H1 (cell line): Measurements from ENCODE around the gene SLC39A6. TPM values are rescaled to one million over a fixed set of nuclear protein-coding genes. Genes with fewer than 3 reads are reported as not detected.

Experiments used
- CTCF ChIA-PET: fragments of 300-600 bp; sonication (Branson Sonifier 250); formaldehyde crosslinking; loops from one replicate; lab custom pipeline; 2021; ENCODE audit not compliant: partially characterized antibody; lab: Charles Lee
- POLR2A ChIA-PET: fragments of 300-600 bp; sonication (Branson Sonifier 250); formaldehyde crosslinking; loops from one replicate; lab custom pipeline; 2021; ENCODE audit warnings: inconsistent platforms; ENCODE audit not compliant: partially characterized antibody; lab: Charles Lee
- DNase-seq, 2 experiments: peaks; one replicate each; pipeline versions ENCODE4 v3.0.0 to v3.0.0-alpha.2; 2010 to 2022; ENCODE audit warnings: low spot score in 2 of 2, low read depth in 1 of 2, mixed read lengths in 1 of 2
- FAIRE-seq: peaks from 2 replicates; lab custom pipeline; 2011; peaks lifted over from hg19 to GRCh38; lab: Jason Lieb, UNC
- H2AFZ ChIP-seq: 2 replicates; pipeline ENCODE4 v1.8.1; 2012; ENCODE audit warnings: low read length, inconsistent platforms
- H2AK5ac ChIP-seq: 2 replicates; pipeline ENCODE4 v1.6.1; 2013; ENCODE audit warnings: low read depth, low read length
- H2BK120ac ChIP-seq: replicated peaks from 2 replicates; pipeline ENCODE3; 2013; ENCODE audit warnings: low read depth, low read length, inconsistent platforms
- H2BK12ac ChIP-seq: 2 replicates; pipeline ENCODE4 v1.6.1; 2013; ENCODE audit warnings: low read depth, low read length
- H2BK15ac ChIP-seq: 2 replicates; pipeline ENCODE4 v1.6.1; 2013; ENCODE audit warnings: low read length
- H2BK20ac ChIP-seq: 2 replicates; pipeline ENCODE4 v1.6.1; 2013; ENCODE audit warnings: low read length
- H2BK5ac ChIP-seq: 2 replicates; pipeline ENCODE4 v1.6.1; 2013; ENCODE audit warnings: low read depth, low read length
- H3K14ac ChIP-seq: 2 replicates; pipeline ENCODE4 v1.6.1; 2013; ENCODE audit warnings: inconsistent platforms; ENCODE audit not compliant: insufficient read length
- H3K18ac ChIP-seq: 2 replicates; pipeline ENCODE4 v1.6.1; 2013; ENCODE audit warnings: low read length; ENCODE audit errors: extremely low read depth
- H3K23ac ChIP-seq: 2 replicates; pipeline ENCODE4 v1.6.1; 2013; ENCODE audit warnings: inconsistent platforms; ENCODE audit not compliant: insufficient read length
- H3K23me2 ChIP-seq: 2 replicates; pipeline ENCODE4 v1.6.1; 2013; ENCODE audit warnings: low read depth, low read length
- H3K27ac ChIP-seq: 2 replicates; pipeline ENCODE4 v1.6.1; 2011; ENCODE audit warnings: low read depth, low read length, inconsistent platforms
- H3K27me3 ChIP-seq, 4 experiments: replicated peaks in 1 of 4; 1 replicate in 1 of 4; 2 replicates in 3 of 4; pipeline versions ENCODE4 v1.6.1 to v1.8.1; 2011 to 2013; ENCODE audit warnings: low read length in 3 of 4, mild to moderate bottlenecking in 3 of 4, inconsistent platforms in 2 of 4, mixed read lengths in 2 of 4, moderate library complexity in 1 of 4; ENCODE audit not compliant: control insufficient read depth in 3 of 4, insufficient read depth in 3 of 4; ENCODE audit errors: extremely low read depth in 1 of 4
- H3K36me3 ChIP-seq, 4 experiments: 2 replicates each; pipeline versions ENCODE4 v1.6.1 to v1.8.1; 2011 to 2013; ENCODE audit warnings: mild to moderate bottlenecking in 4 of 4, low read length in 3 of 4, moderate library complexity in 2 of 4, control low read depth in 1 of 4, inconsistent platforms in 1 of 4; ENCODE audit not compliant: insufficient read depth in 4 of 4, control insufficient read depth in 2 of 4
- H3K4ac ChIP-seq: replicated peaks from 2 replicates; pipeline ENCODE3; 2013; ENCODE audit warnings: low read length, low read depth, mixed read lengths, inconsistent platforms; ENCODE audit not compliant: insufficient read length
- H3K4me1 ChIP-seq, 4 experiments: replicated peaks in 1 of 4; 1 replicate in 1 of 4; 2 replicates in 3 of 4; pipeline versions ENCODE4 v1.6.1 to v1.8.1; 2011 to 2013; ENCODE audit warnings: low read length in 3 of 4, inconsistent platforms in 2 of 4, mixed read lengths in 1 of 4; ENCODE audit not compliant: insufficient read depth in 4 of 4, control insufficient read depth in 3 of 4
- H3K4me2 ChIP-seq, 2 experiments: 2 replicates each; pipeline versions ENCODE4 v1.6.1 to v1.8.1; 2011 to 2013; ENCODE audit warnings: low read depth in 2 of 2, low read length in 2 of 2, control low read depth in 1 of 2, inconsistent platforms in 1 of 2, mild to moderate bottlenecking in 1 of 2; ENCODE audit not compliant: insufficient read depth in 1 of 2
- H3K4me3 ChIP-seq, 4 experiments: fragments of 200-600, 300-600 bp in 1 of 4; sonication (generic), shearing (Covaris generic), sonication (Bioruptor Twin) in 1 of 4; 2 replicates each; pipeline versions ENCODE4 v1.5.1 to v1.8.1; 2011 to 2016; ENCODE audit warnings: low read length in 4 of 4, low read depth in 3 of 4, control low read depth in 2 of 4, inconsistent platforms in 2 of 4, mild to moderate bottlenecking in 2 of 4, mixed read lengths in 1 of 4, moderate library complexity in 1 of 4; ENCODE audit not compliant: insufficient read depth in 2 of 4; ENCODE audit errors: extremely low read depth in 1 of 4
- H3K56ac ChIP-seq: replicated peaks from 2 replicates; pipeline ENCODE3; 2013; ENCODE audit warnings: low read depth, mild to moderate bottlenecking, mixed read lengths, low read length, inconsistent platforms; ENCODE audit not compliant: insufficient read length
- H3K79me1 ChIP-seq: 2 replicates; pipeline ENCODE4 v1.6.1; 2013; ENCODE audit warnings: low read depth, low read length, control low read depth
- H3K79me2 ChIP-seq, 2 experiments: 2 replicates each; pipeline versions ENCODE4 v1.6.1 to v1.8.1; 2012 to 2013; ENCODE audit warnings: low read length in 2 of 2, mild to moderate bottlenecking in 2 of 2, inconsistent platforms in 1 of 2; ENCODE audit not compliant: insufficient read depth in 2 of 2, control insufficient read depth in 1 of 2
- H3K9ac ChIP-seq, 4 experiments: replicated peaks in 1 of 4; 1 replicate in 1 of 4; 2 replicates in 3 of 4; pipeline versions ENCODE4 v1.6.1 to v1.8.1; 2011 to 2013; ENCODE audit warnings: low read depth in 3 of 4, low read length in 3 of 4, control low read depth in 2 of 4, mild to moderate bottlenecking in 2 of 4, moderate library complexity in 2 of 4, inconsistent platforms in 1 of 4; ENCODE audit errors: extremely low read depth in 1 of 4
- H3K9me3 ChIP-seq, 2 experiments: 2 replicates each; pipeline versions ENCODE4 v1.6.1 to v1.8.1; 2012 to 2013; ENCODE audit warnings: mild to moderate bottlenecking in 2 of 2, moderate library complexity in 2 of 2, control low read depth in 1 of 2, inconsistent platforms in 1 of 2, low read depth in 1 of 2, low read length in 1 of 2, mixed read lengths in 1 of 2; ENCODE audit not compliant: insufficient read depth in 2 of 2
- H4K20me1 ChIP-seq, 2 experiments: replicated peaks in 1 of 2; 2 replicates each; pipeline versions ENCODE3 to v1.8.1; 2011 to 2013; ENCODE audit warnings: inconsistent platforms in 2 of 2, low read length in 2 of 2, mild to moderate bottlenecking in 1 of 2; ENCODE audit not compliant: insufficient read depth in 2 of 2, control insufficient read depth in 1 of 2
- H4K5ac ChIP-seq: 2 replicates; pipeline ENCODE4 v1.6.1; 2013; ENCODE audit warnings: low read length, low read depth, mixed read lengths, inconsistent platforms; ENCODE audit not compliant: insufficient read length
- H4K8ac ChIP-seq: 2 replicates; pipeline ENCODE4 v1.8.0; 2013; ENCODE audit warnings: mild to moderate bottlenecking, moderate library complexity, low read length, inconsistent platforms; ENCODE audit not compliant: insufficient read depth; ENCODE audit errors: extremely low read depth
- H4K91ac ChIP-seq: replicated peaks from 2 replicates; pipeline ENCODE3; 2013; ENCODE audit warnings: low read length, mixed read lengths, inconsistent platforms; ENCODE audit not compliant: insufficient read length
- CHD2 ChIP-seq: IDR thresholded peaks from 2 replicates; pipeline ENCODE4 v1.6.1; 2012; ENCODE audit warnings: low read length, improper control_type of control experiment
- CREB1 ChIP-seq: IDR thresholded peaks from 2 replicates; pipeline ENCODE4 v1.6.1; 2012; ENCODE audit warnings: inconsistent platforms
- HDAC6 ChIP-seq: IDR thresholded peaks from one replicate; pipeline ENCODE4 v1.7.1; 2012; ENCODE audit warnings: low read depth, mild to moderate bottlenecking, inconsistent platforms, low read length, moderate library complexity
- JUND ChIP-seq: IDR thresholded peaks from 2 replicates; pipeline ENCODE4 v1.6.1; 2011; ENCODE audit warnings: mild to moderate bottlenecking, improper control_type of control experiment, low read length
- NANOG ChIP-seq: IDR thresholded peaks from 2 replicates; pipeline ENCODE4 v1.6.1; 2011; ENCODE audit warnings: low read length, low read depth, mild to moderate bottlenecking, inconsistent platforms; ENCODE audit not compliant: insufficient read depth, poor library complexity, severe bottlenecking
- RXRA ChIP-seq: IDR thresholded peaks from 2 replicates; pipeline ENCODE4 v1.6.1; 2011; ENCODE audit warnings: low read depth, mild to moderate bottlenecking, low read length, moderate library complexity; ENCODE audit not compliant: insufficient read depth
- SAP30 ChIP-seq: fragments of 300-600 bp; sonication (generic); IDR thresholded peaks from 2 replicates; pipeline ENCODE4 v1.7.1; 2012; ENCODE audit warnings: low read length, moderate library complexity, mild to moderate bottlenecking, inconsistent platforms; ENCODE audit not compliant: insufficient read depth, insufficient replicate concordance
- SIX5 ChIP-seq: IDR thresholded peaks from 2 replicates; pipeline ENCODE4 v1.6.1; 2011; ENCODE audit warnings: mild to moderate bottlenecking, low read depth, low read length
- SP1 ChIP-seq: IDR thresholded peaks from 2 replicates; pipeline ENCODE4 v1.6.1; 2011; ENCODE audit warnings: low read depth, low read length
- SP2 ChIP-seq: IDR thresholded peaks from 2 replicates; pipeline ENCODE4 v1.6.1; 2012; ENCODE audit warnings: mild to moderate bottlenecking, low read length, inconsistent platforms
- SRF ChIP-seq: IDR thresholded peaks from 2 replicates; pipeline ENCODE4 v1.6.1; 2011; ENCODE audit warnings: mild to moderate bottlenecking, low read depth, low read length, moderate library complexity
- WGBS, 2 experiments: shearing (Covaris generic) in 1 of 2; methylation state at CpG; one replicate each; pipeline versions ENCODE4 v1.1.6 to v1.1.7; 2013 to 2015; ENCODE audit warnings: low lambda C conversion rate in 2 of 2, mixed read lengths in 2 of 2, inconsistent platforms in 1 of 2, low coverage in 1 of 2, missing lambda C conversion rate in 1 of 2; ENCODE audit not compliant: insufficient replicate concordance in 2 of 2, insufficient coverage in 1 of 2, insufficient read length in 1 of 2; ENCODE audit errors: extremely low coverage in 1 of 2, missing lambda C conversion rate in 1 of 2; 5-methylcytosine and 5-hydroxymethylcytosine counted together
- polyA plus RNA-seq, 7 experiments: library from polyadenylated mRNA; depleted of rRNA in 3 of 7; stranded (reverse) in 5 of 7; unstranded in 2 of 7; fragments of >200 nt in 5 of 7; fragments of 200-250 nt in 2 of 7; gene quantifications; 1 replicate in 5 of 7; 2 replicates in 1 of 7; 4 replicates in 1 of 7; pipeline versions ENCODE4 v1.2.1 to v1.2.3, GENCODE V29; 2011 to 2013; ENCODE audit warnings: missing spikeins in 2 of 7, mixed read lengths in 2 of 7
- total RNA-seq: library from RNA; stranded (reverse); fragmentation: NEBNext Ultra II Directional; extraction: Animal tissue kit (Norgen Biotek cat#: 25700); gene quantifications from 2 replicates; pipeline ENCODE4 v1.2.1, GENCODE V29; 2021

The SLC39A6 gene
- total and polyA plus RNA-seq, 2 of the 8 experiments (the other 6 are each of a cell fraction or from before 2014, with no cell fraction given), result 36.8 to 55.4 TPM

DNA sequence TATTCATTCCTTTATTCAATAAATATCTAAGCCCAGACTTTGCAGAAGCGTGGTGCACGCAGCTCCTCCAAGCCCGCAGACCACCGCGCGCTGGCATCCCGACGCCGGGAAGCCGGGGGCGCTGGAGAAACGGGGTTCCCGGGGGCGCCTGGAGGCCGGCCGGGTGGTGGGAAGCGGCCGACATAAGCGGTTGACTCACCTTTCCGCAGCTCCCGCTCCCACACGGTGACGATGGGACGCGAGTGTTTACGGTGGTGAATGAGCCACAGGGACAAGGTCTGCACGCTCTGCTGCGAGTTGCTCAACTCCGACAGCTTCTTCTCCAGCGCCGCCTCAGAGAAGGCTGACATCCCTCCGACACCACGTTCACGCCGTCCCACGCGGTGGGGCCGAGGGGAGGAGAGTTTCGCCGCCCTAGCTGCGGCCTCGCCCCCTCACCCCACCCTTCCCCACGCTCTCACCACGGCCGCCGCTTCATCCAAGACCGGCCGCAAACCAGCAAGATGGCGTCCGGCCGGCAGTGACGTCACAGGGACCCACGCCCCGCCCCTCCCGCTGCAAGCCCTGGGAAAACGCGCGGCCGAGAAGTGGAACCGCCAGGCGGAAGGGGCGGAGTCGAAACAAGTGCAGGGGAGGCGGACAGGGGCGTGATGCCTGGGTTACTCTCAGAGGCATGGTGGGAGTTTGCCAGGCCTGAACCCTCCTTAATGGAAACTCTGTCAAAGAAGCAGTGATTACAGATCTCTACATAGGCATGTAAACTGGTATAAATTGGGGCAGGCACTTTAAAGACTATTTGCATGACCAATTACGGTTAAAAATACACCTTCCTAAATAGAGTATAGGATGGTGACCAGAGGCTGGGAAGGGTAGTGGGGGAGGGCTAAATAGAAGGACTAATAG lies 61.8 kb downstream of the SLC39A6 start, which contains the start of gene RPRD1A:
TSS of gene RPRD1A (minus strand) at position 505 of the 903 bp plus-strand sequence. CDS start at position 350, 155 bp downstream.
- Histone ChIP-seq H4K91ac (peak within 1 kb of the TSS; percentile 96), H3K79me1 (no peaks in the 10 kb centered on the region), H4K20me1 (peaks cover 6 to 8% of the 10 kb centered on the region in 2 experiments), H2AFZ (peak within 1 kb of the TSS; percentile 45; the same call in 1 of the 2 replicates), H3K9ac (peak within 1 kb of the TSS; percentile 93 to 96 (median 94)), H3K56ac (peak within 1 kb of the TSS; percentile 90), H3K18ac (peak within 1 kb of the TSS; percentile 99), H3K27me3 (no peaks in the 10 kb centered on the region), H4K8ac (peak within 1 kb of the TSS; percentile 99), H3K4me3 (peak within 1 kb of the TSS; percentile 91 to 95 (median 93)), H3K23ac (no peak within 1 kb of the TSS), H3K9me3 (no peaks in the 10 kb centered on the region), H3K14ac (no peak within 1 kb of the TSS), H2BK20ac (0 out of 2 replicates have a peak within 1 kb of the TSS, but pooled peaks have one; percentile 26), H3K4ac (peak within 1 kb of the TSS; percentile 97), H3K4me1 (peaks cover 0 to 5% (median 3%) of the 10 kb centered on the region in 4 experiments; a peak in 3 of 7 replicates), H3K4me2 (peak within 1 kb of the TSS; percentile 66 to 71), H4K5ac (peak within 1 kb of the TSS; percentile 97), H3K36me3 (peaks cover 0 to 4% (median 0%) of the 10 kb centered on the region in 4 experiments; a peak in 1 of 8 replicates), H2BK5ac (peak within 1 kb of the TSS; percentile 98), H3K27ac (peak within 1 kb of the TSS; percentile 93), H2BK12ac (peak within 1 kb of the TSS; percentile 97), H2BK15ac (peak within 1 kb of the TSS; percentile 84; the same call in 1 of the 2 replicates), H2AK5ac (no peak within 1 kb of the TSS; the same call in 1 of the 2 replicates), H2BK120ac (peak within 1 kb of the TSS; percentile 78), H3K23me2 (peaks cover 4% of the 10 kb centered on the region; the same call in 1 of the 2 replicates), H3K79me2 (peaks cover 39 to 50% of the 10 kb centered on the region in 2 experiments)
- DNase-seq, result peak; percentile 75 to 99
- 4% methylated on average over 60 of the region's 66 CpGs; no CpG with 5 or more reads in 1 of the 2 experiments for WGBS, 2 experiments
- no peak for FAIRE-seq
- CTCF ChIA-PET, result interaction anchor here (1.6 kb wide), 1 partner anchor 40 kb away, joined by 3 read pairs; no protein-coding TSS in a partner anchor
- POLR2A ChIA-PET, result interaction anchor here (0.7 to 1.9 kb wide), 10 partner anchors 9 to 121 kb away, joined by 3 to 6 read pairs (median 4); no protein-coding TSS in a partner anchor
- TF ChIP-seq HDAC6 (no peak), NANOG (no peak), SIX5 (no peak), CHD2 (no peak; the same call in 1 of the 2 replicates), CREB1 (peak; percentile 92), SRF (no peak), SAP30 (peak; percentile 34), JUND (peak; percentile 31; the same call in 1 of the 2 replicates), SP1 (no peak), SP2 (no peak), RXRA (no peak)
